HepG2 (cell line): ENCODE measurements around the gene HKDC1. TPM values are rescaled to one million over a fixed set of nuclear protein-coding genes. Genes with fewer than 3 reads are reported as not detected.

Experiments
- ATF7 ChIP-seq, 2 experiments: fragments of 450-650 bp in 1 of 2; sonication (generic) in 1 of 2; formaldehyde crosslinking in 1 of 2; IDR thresholded peaks; 2 replicates each; pipeline versions ENCODE4 v1.4.0 to v1.6.1; 2016 to 2020; ENCODE audit warnings: antibody characterized with exemption in 1 of 2, mild to moderate bottlenecking in 1 of 2, missing genetic modification reagents in 1 of 2
- ATF7-NPFF ChIP-seq: sonication (generic); formaldehyde crosslinking; IDR thresholded peaks from 2 replicates; pipeline ENCODE4 v1.8.1; 2023; ENCODE audit warnings: mild to moderate bottlenecking, low read depth, missing genetic modification reagents, moderate library complexity
- ESRRA ChIP-seq: sonication (generic); formaldehyde crosslinking; IDR thresholded peaks from 2 replicates; pipeline ENCODE4 v1.5.1; 2020; ENCODE audit warnings: mild to moderate bottlenecking, low read depth, missing genetic modification reagents
- HCFC1 ChIP-seq: fragments of 150-350 bp; IDR thresholded peaks from 2 replicates; pipeline ENCODE4 v1.6.1; 2014; ENCODE audit warnings: low read depth, low read length
- KLF9 ChIP-seq: IDR thresholded peaks from 2 replicates; pipeline ENCODE4 v1.6.1; 2016; ENCODE audit warnings: low read depth
- NAIF1 ChIP-seq: sonication (generic); formaldehyde crosslinking; IDR thresholded peaks from 2 replicates; pipeline ENCODE4 v1.5.0; 2020; ENCODE audit warnings: mild to moderate bottlenecking, missing genetic modification reagents, borderline replicate concordance
- PATZ1 ChIP-seq: sonication (generic); formaldehyde crosslinking; IDR thresholded peaks from 2 replicates; pipeline ENCODE4 v1.4.0; 2020; ENCODE audit warnings: missing genetic modification reagents
- PAWR ChIP-seq: sonication (generic); formaldehyde crosslinking; IDR thresholded peaks from 2 replicates; pipeline ENCODE4 v1.4.0; 2020; ENCODE audit warnings: missing genetic modification reagents, mild to moderate bottlenecking, borderline replicate concordance
- RAD51 ChIP-seq: fragments of 450-650 bp; IDR thresholded peaks from 2 replicates; pipeline ENCODE4 v1.6.1; 2016; ENCODE audit warnings: borderline replicate concordance
- SRSF4 ChIP-seq: fragments of 200-400 bp; formaldehyde crosslinking; IDR thresholded peaks from one replicate; pipeline ENCODE4 v1.6.1; 2018; ENCODE audit warnings: mild to moderate bottlenecking, low read depth, low read length, moderate library complexity; ENCODE audit not compliant: poor library complexity, severe bottlenecking
- TEAD3 ChIP-seq: optimal IDR thresholded peaks from 2 replicates; pipeline ENCODE3; 2016; ENCODE audit warnings: borderline replicate concordance
- ZFP82 ChIP-seq: sonication (generic); formaldehyde crosslinking; IDR thresholded peaks from 2 replicates; pipeline ENCODE4 v1.5.1; 2020; ENCODE audit warnings: mild to moderate bottlenecking, missing genetic modification reagents, borderline replicate concordance
- ZHX2 ChIP-seq, 2 experiments: sonication (generic) in 1 of 2; formaldehyde crosslinking in 1 of 2; IDR thresholded peaks; 2 replicates each; pipeline versions ENCODE4 v1.6.1 to v1.9.0; 2014 to 2022; ENCODE audit warnings: antibody characterized with exemption in 1 of 2, borderline replicate concordance in 1 of 2, inconsistent platforms in 1 of 2, low read depth in 1 of 2, missing genetic modification reagents in 1 of 2
- ZNF232 ChIP-seq: sonication (generic); formaldehyde crosslinking; IDR thresholded peaks from 2 replicates; pipeline ENCODE4 v1.4.0; 2020; ENCODE audit warnings: missing genetic modification reagents, borderline replicate concordance
- ZNF24 ChIP-seq: fragments of 450-650 bp; IDR thresholded peaks from 2 replicates; pipeline ENCODE4 v1.6.1; 2017; ENCODE audit warnings: antibody characterized with exemption, mild to moderate bottlenecking
- ZNF251 ChIP-seq: sonication (generic); formaldehyde crosslinking; IDR thresholded peaks from 2 replicates; pipeline ENCODE4 v1.9.0; 2021; ENCODE audit warnings: mild to moderate bottlenecking, missing genetic modification reagents
- ZNF263 ChIP-seq: sonication (generic); formaldehyde crosslinking; IDR thresholded peaks from 2 replicates; pipeline ENCODE4 v1.4.0; 2020; ENCODE audit warnings: missing genetic modification reagents
- ZNF282 ChIP-seq: fragments of 450-650 bp; IDR thresholded peaks from 2 replicates; pipeline ENCODE4 v1.6.1; 2018; ENCODE audit not compliant: partially characterized antibody
- ZNF34 ChIP-seq: sonication (generic); formaldehyde crosslinking; IDR thresholded peaks from 2 replicates; pipeline ENCODE4 v1.4.0; 2020; ENCODE audit warnings: mild to moderate bottlenecking, missing genetic modification reagents, borderline replicate concordance
- ZNF382 ChIP-seq: sonication (generic); formaldehyde crosslinking; IDR thresholded peaks from 2 replicates; pipeline ENCODE4 v1.5.0; 2020; ENCODE audit warnings: missing genetic modification reagents, mild to moderate bottlenecking, borderline replicate concordance
- ZNF556 ChIP-seq: sonication (generic); formaldehyde crosslinking; IDR thresholded peaks from 2 replicates; pipeline ENCODE4 v1.4.0; 2020; ENCODE audit warnings: mild to moderate bottlenecking, missing genetic modification reagents, borderline replicate concordance
- ZNF850 ChIP-seq: sonication (generic); formaldehyde crosslinking; conservative IDR thresholded peaks from 2 replicates; pipeline ENCODE4 v1.9.0; 2021; ENCODE audit warnings: mild to moderate bottlenecking, missing genetic modification reagents
- polyA plus RNA-seq, 8 experiments: library from polyadenylated mRNA; depleted of rRNA in 3 of 8; stranded (reverse) in 7 of 8; unstranded in 1 of 8; fragments of >200 nt; fragmentation: Illumina TruSeq in 4 of 8; extraction: Trizol in 4 of 8; gene quantifications; 2 replicates each; pipeline versions ENCODE4 v1.2.1 to v1.2.3, GENCODE V29; 2011 to 2016; ENCODE audit warnings: low read depth in 4 of 8, missing spikeins in 1 of 8, mixed read lengths in 1 of 8; ENCODE audit not compliant: insufficient read depth in 1 of 8
- total RNA-seq, 5 experiments: library from RNA; depleted of rRNA; stranded (reverse); fragments of >200 nt; fragmentation: Illumina TruSeq; extraction: Trizol; gene quantifications; 2 replicates each; pipeline ENCODE4 v1.2.3, GENCODE V29; 2016; ENCODE audit warnings: low read depth in 1 of 5

HKDC1 gene
- total and polyA plus RNA-seq, 2 of the 13 experiments (the other 11 are each of a cell fraction or from before 2014, with no cell fraction given): 8.1 to 12.4 TPM

- no peak for TF ChIP-seq TEAD3
- no peak for TF ChIP-seq ATF7-NPFF (CRISPR knock-in tag)
- no peak; the same call in 1 of the 2 replicates for TF ChIP-seq PAWR (CRISPR knock-in tag)
- peak; percentile 59; the same call in 1 of the 2 replicates for TF ChIP-seq ZNF24
- TF ChIP-seq SRSF4: no peak
- no peak for TF ChIP-seq ZNF232 (CRISPR knock-in tag)
- peak; percentile 98 for TF ChIP-seq NAIF1 (CRISPR knock-in tag)
- TF ChIP-seq ATF7 (IDR thresholded peaks at IDR 0.05): no peak
- TF ChIP-seq ATF7 (CRISPR knock-in tag; IDR thresholded peaks at IDR 0.05): no peak
- TF ChIP-seq ZNF251 (CRISPR knock-in tag): no peak
- peak; percentile 10; the same call in 1 of the 2 replicates for TF ChIP-seq PATZ1 (CRISPR knock-in tag)
- no peak for TF ChIP-seq ZNF34 (CRISPR knock-in tag)
- peak; percentile 81 for TF ChIP-seq ZHX2 (IDR thresholded peaks at IDR 0.05; ENCODE audit: low read depth)
- no peak for TF ChIP-seq ZHX2 (CRISPR knock-in tag; IDR thresholded peaks at IDR 0.05; ENCODE audit: borderline replicate concordance)
- 0 out of 2 replicates have a peak, but pooled peaks have one; percentile 39 for TF ChIP-seq ZFP82 (CRISPR knock-in tag)
- no peak for TF ChIP-seq ZNF282
- no peak for TF ChIP-seq ZNF556 (CRISPR knock-in tag)
- no peak for TF ChIP-seq ZNF850 (CRISPR knock-in tag)
- TF ChIP-seq ZNF263 (CRISPR knock-in tag): peak; percentile 12; the same call in 1 of the 2 replicates
- TF ChIP-seq RAD51: peak; percentile 99
- no peak for TF ChIP-seq ZNF382
- TF ChIP-seq HCFC1: peak; percentile 81
- no peak for TF ChIP-seq KLF9 (CRISPR knock-in tag)
- no peak; the same call in 1 of the 2 replicates for TF ChIP-seq ESRRA (CRISPR knock-in tag)
Observed at GRCh38 chr10:69179743-69180524, 40.2 kb upstream of the HKDC1 start, which contains the start of gene SUPV3L1 (continued).
